PC-9 (cell line): ENCODE measurements around the gene DNAAF9. TPM values are rescaled to one million over a fixed set of nuclear protein-coding genes. Genes with fewer than 3 reads are reported as not detected.
"Not testable (repeated sequence)": the region's sequence is repeated elsewhere in the genome, so short reads cannot be mapped to it uniquely, and the experiment has no call there.

Source experiments
- BruUV-seq: library from RNA; stranded (reverse); fragments of 400-500 nt; replicated peaks from 2 replicates; lab custom pipeline; 2021; lab: Mats Ljungman, UMichigan
- CTCF ChIA-PET: fragments of 300-600 bp; sonication (Branson Sonifier 250); formaldehyde crosslinking; loops from one replicate; lab custom pipeline; 2022; ENCODE audit warnings: antibody characterized with exemption; lab: Charles Lee
- POLR2A ChIA-PET: fragments of 300-600 bp; sonication (Branson Sonifier 250); formaldehyde crosslinking; loops from one replicate; lab custom pipeline; 2022; ENCODE audit warnings: antibody characterized with exemption; ENCODE audit not compliant: unreplicated experiment; lab: Charles Lee
- DNase-seq, 2 experiments: peaks; one replicate each; pipeline versions ENCODE4 v3.0.0 to v3.0.0-alpha.2; 2015 to 2022; ENCODE audit warnings: mixed read lengths in 1 of 2
- H2AFZ ChIP-seq: fragments of 200-600 bp; sonication (generic); 2 replicates; pipeline ENCODE4 v1.8.1; 2017; ENCODE audit warnings: antibody characterized with exemption
- H3F3A ChIP-seq: fragments of 200-600 bp; sonication (generic); 2 replicates; pipeline ENCODE4 v1.8.1; 2017; ENCODE audit warnings: antibody characterized with exemption, mild to moderate bottlenecking, low read depth; ENCODE audit not compliant: insufficient read depth
- H3K27ac ChIP-seq: fragments of 200-600 bp; sonication (generic); 2 replicates; pipeline ENCODE4 v1.6.1; 2016; ENCODE audit warnings: mixed run types
- H3K27me3 ChIP-seq: fragments of 200-600 bp; sonication (generic); 2 replicates; pipeline ENCODE4 v1.6.1; 2016; ENCODE audit warnings: low read depth, mixed run types; ENCODE audit not compliant: insufficient read depth
- H3K36me3 ChIP-seq: fragments of 200-600 bp; sonication (generic); 2 replicates; pipeline ENCODE4 v1.6.1; 2016; ENCODE audit warnings: low read depth, mixed run types
- H3K4me1 ChIP-seq: fragments of 200-600 bp; sonication (generic); replicated peaks from 2 replicates; pipeline ENCODE4 v1.6.1; 2016; ENCODE audit warnings: mixed run types; ENCODE audit not compliant: insufficient read depth
- H3K4me2 ChIP-seq: fragments of 200-600 bp; sonication (generic); 2 replicates; pipeline ENCODE4 v1.6.1; 2017; ENCODE audit warnings: mixed run types
- H3K4me3 ChIP-seq: fragments of 200-600 bp; sonication (generic); 2 replicates; pipeline ENCODE4 v1.6.1; 2016; ENCODE audit warnings: mixed run types
- H3K79me2 ChIP-seq: fragments of 200-600 bp; sonication (generic); 2 replicates; pipeline ENCODE4 v1.6.1; 2017; ENCODE audit warnings: low read depth, mixed run types
- H3K9me2 ChIP-seq: fragments of 200-600 bp; sonication (generic); 2 replicates; pipeline ENCODE4 v1.8.1; 2017; ENCODE audit warnings: mild to moderate bottlenecking; ENCODE audit not compliant: insufficient read depth
- H3K9me3 ChIP-seq: fragments of 200-600 bp; sonication (generic); 2 replicates; pipeline ENCODE4 v1.8.1; 2016; ENCODE audit warnings: low read depth; ENCODE audit not compliant: insufficient read depth
- H4K20me1 ChIP-seq: fragments of 200-600 bp; sonication (generic); 2 replicates; pipeline ENCODE4 v1.8.1; 2017; ENCODE audit not compliant: insufficient read depth
- CTCF ChIP-seq: fragments of 200-600 bp; sonication (generic); conservative IDR thresholded peaks from 2 replicates; pipeline ENCODE4 v1.6.1; 2017; ENCODE audit warnings: mixed run types, antibody characterized with exemption, mild to moderate bottlenecking, moderate library complexity
- EZH2 ChIP-seq: fragments of 200-600 bp; sonication (generic); IDR thresholded peaks from 2 replicates; pipeline ENCODE4 v1.8.0; 2017; ENCODE audit warnings: antibody characterized with exemption, low read depth
- intact Hi-C: fragments of 100-400 bp; cut with micrococcal nuclease; formaldehyde crosslinking; loops from one replicate; pipeline ENCODE4 v1.10.0; 2022; ENCODE audit not compliant: unreplicated experiment
- total RNA-seq: library from RNA; stranded (reverse); gene quantifications from 2 replicates; pipeline ENCODE4 v1.2.3, GENCODE V29; 2021

The DNAAF9 gene
- total RNA-seq, 1 experiment from 2014 or later: 2.6 TPM

GRCh38 chr20:3421985-3422384 is 14.5 kb upstream of the DNAAF9 start:
- H3K4me2 ChIP-seq: no peak overlapping the region
- no peak for DNase-seq
- no peaks in the 10 kb centered on the region for H3K9me2 ChIP-seq
- H4K20me1 ChIP-seq: no peaks in the 10 kb centered on the region
- no TSS peak for BruUV-seq
- H2AFZ ChIP-seq: no peak overlapping the region
- no peaks in the 10 kb centered on the region for H3K79me2 ChIP-seq
- no peaks in the 10 kb centered on the region; the same call in 1 of the 2 replicates for H3K9me3 ChIP-seq
- TF ChIP-seq EZH2 (no peak), CTCF (no peak)
- intact Hi-C loops: no loop called here
- H3K36me3 ChIP-seq: no peaks in the 10 kb centered on the region
- no peak overlapping the region for H3K4me3 ChIP-seq
- no peak overlapping the region for H3K27ac ChIP-seq
- ChIA-PET CTCF (no interaction called here), POLR2A (no interaction called here)
- no peaks in the 10 kb centered on the region for H3F3A ChIP-seq
- H3K4me1 ChIP-seq: no peaks in the 10 kb centered on the region
- no peaks in the 10 kb centered on the region for H3K27me3 ChIP-seq

GRCh38 chr20:3420211-3420707 is 12.8 kb upstream of the DNAAF9 start:
- Histone ChIP-seq H3K4me3 (no peak overlapping the region), H2AFZ (no peak overlapping the region), H3K79me2 (no peaks in the 10 kb centered on the region), H4K20me1 (no peaks in the 10 kb centered on the region), H3F3A (no peaks in the 10 kb centered on the region), H3K4me1 (no peaks in the 10 kb centered on the region), H3K36me3 (no peaks in the 10 kb centered on the region), H3K4me2 (no peak overlapping the region), H3K27me3 (no peaks in the 10 kb centered on the region), H3K9me3 (no peaks in the 10 kb centered on the region; the same call in 1 of the 2 replicates), H3K9me2 (no peaks in the 10 kb centered on the region), H3K27ac (no peak overlapping the region)
- intact Hi-C loops: no loop called here
- no peak for DNase-seq
- CTCF ChIA-PET: no interaction called here
- BruUV-seq: no TSS peak
- no peak for TF ChIP-seq CTCF
- TF ChIP-seq EZH2: no peak
- POLR2A ChIA-PET: interaction anchor here (0.6 kb wide), 1 partner anchor 1232 kb away, joined by 4 read pairs; no protein-coding TSS in a partner anchor

- H3K4me2 ChIP-seq, CTCF ChIA-PET, H3F3A ChIP-seq, intact Hi-C loops, H3K36me3 ChIP-seq, H4K20me1 ChIP-seq, H3K27me3 ChIP-seq, H2AFZ ChIP-seq, DNase-seq, POLR2A ChIA-PET, H3K79me2 ChIP-seq, H3K9me2 ChIP-seq, H3K4me3 ChIP-seq, H3K27ac ChIP-seq, BruUV-seq, H3K4me1 ChIP-seq, H3K9me3 ChIP-seq: not testable (repeated sequence)
Measured at GRCh38 chr20:3418161-3418560, 10.7 kb upstream of the DNAAF9 start.

GRCh38 chr20:3414122-3414521 is 6.7 kb upstream of the DNAAF9 start:
- Histone ChIP-seq H3K4me2 (no peak overlapping the region), H3F3A (no peaks in the 10 kb centered on the region), H3K4me1 (peaks cover 1% of the 10 kb centered on the region; the same call in 1 of the 2 replicates), H3K9me3 (no peaks in the 10 kb centered on the region; the same call in 1 of the 2 replicates), H3K27ac (no peak overlapping the region), H3K79me2 (no peaks in the 10 kb centered on the region), H3K27me3 (no peaks in the 10 kb centered on the region), H3K9me2 (no peaks in the 10 kb centered on the region), H2AFZ (no peak overlapping the region), H4K20me1 (no peaks in the 10 kb centered on the region), H3K4me3 (no peak overlapping the region), H3K36me3 (no peaks in the 10 kb centered on the region)
- no TSS peak for BruUV-seq
- intact Hi-C loops: no loop called here
- ChIA-PET CTCF (interaction anchor here (0.6 kb wide), 1 partner anchor 1427 kb away, joined by 7 read pairs; no protein-coding TSS in a partner anchor), POLR2A (no interaction called here)
- TF ChIP-seq EZH2: no peak
- no peak for TF ChIP-seq CTCF
- no peak for DNase-seq
